GM04503 (cell line): Measurements from ENCODE around the gene CD300LB.
"Not testable (repeated sequence)": the region's sequence is repeated elsewhere in the genome, so short reads cannot be mapped to it uniquely, and the experiment has no call there.

Experiments
- DNase-seq: peaks from one replicate; pipeline ENCODE4 v3.0.0-alpha.2; 2012; ENCODE audit warnings: low read depth

CD300LB gene

DNA sequence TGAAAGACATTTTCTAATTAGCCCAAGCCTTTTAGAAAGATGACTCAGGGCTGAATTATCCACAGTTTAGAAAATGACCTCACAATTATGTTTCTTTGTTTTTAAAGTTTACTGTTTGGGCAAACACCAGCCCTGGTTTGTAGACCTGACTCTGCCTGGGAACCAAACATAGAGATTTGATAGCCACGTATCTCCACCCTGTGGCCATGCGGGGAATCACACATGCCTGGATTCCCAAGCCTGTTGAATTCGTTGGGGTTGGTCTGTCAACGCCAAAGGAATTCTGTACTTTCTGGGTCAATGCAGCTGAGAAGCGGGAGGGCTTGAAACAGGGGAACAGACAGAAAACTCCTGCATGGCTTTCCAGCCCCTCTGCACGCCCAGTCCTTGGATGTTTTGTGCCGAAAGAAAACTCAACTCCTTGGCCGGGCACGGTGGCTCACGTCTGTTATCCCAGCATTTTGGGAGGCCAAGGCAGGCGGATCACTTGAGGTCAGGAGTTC, 37.9 kb downstream of the CD300LB start:
- no peak for DNase-seq

- no peak for DNase-seq
Observed at GRCh38 chr17:74491626-74492025, 39.6 kb downstream of the CD300LB start.

DNA sequence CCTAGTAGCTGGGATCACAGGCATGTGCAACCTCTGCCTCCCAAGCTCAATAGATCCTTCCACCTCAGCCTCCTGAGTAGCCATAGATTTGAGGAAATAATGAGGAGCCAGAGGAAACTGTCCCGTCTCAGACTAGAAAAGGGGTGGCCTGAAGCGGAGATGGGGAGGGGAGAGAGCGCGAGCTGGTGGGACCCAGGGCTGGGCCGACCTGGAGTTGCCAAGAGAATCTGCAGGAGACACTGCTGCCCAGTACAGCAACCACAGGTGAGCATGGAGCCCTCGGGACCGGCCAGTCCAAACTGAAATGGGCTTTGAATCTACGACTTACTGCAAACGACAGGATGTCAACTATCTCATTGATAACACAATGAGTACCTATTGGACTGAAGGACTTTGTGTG, 40.6 kb downstream of the CD300LB start:
- DNase-seq, result no peak

DNA sequence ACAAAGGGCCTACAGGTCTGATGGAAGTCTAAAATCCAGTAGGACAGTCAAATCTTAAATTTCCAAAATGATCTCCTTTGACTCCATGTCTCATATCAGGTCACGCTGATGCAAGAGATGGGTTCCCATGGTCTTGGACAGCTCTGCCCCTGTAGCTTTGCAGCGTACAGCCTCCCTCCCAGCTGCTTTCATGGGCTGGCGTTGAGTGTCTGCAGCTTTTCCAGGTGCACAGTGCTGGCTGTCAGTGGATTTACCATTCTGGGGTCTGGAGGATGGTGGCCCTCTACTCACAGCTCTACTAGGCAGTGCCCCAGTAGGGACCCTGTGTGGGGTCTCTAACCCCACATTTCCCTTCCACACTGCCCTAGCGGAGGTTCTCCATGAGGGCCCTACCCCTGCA, 43.0 kb downstream of the CD300LB start:
- not testable (repeated sequence) for DNase-seq

DNA sequence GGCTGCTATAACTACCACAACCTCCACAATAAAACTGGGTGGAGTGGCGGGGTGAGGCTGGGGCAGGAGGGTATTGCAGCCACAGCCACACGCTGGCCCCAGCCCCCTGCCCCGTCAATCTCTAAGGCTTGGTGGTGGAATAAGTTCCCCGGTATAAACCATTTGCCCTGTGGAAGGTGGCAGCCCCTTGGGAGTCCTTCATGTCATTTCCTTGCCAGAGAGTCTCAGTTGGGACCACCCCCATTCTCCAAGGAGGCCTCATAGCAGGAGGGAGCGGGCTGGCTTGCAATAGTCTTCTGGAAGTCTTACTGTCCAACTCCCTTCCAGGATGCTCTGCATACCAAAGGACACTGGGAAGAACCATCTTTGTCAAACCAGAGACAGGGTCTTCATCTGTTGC, 45.4 kb downstream of the CD300LB start:
- DNase-seq, result no peak

DNA sequence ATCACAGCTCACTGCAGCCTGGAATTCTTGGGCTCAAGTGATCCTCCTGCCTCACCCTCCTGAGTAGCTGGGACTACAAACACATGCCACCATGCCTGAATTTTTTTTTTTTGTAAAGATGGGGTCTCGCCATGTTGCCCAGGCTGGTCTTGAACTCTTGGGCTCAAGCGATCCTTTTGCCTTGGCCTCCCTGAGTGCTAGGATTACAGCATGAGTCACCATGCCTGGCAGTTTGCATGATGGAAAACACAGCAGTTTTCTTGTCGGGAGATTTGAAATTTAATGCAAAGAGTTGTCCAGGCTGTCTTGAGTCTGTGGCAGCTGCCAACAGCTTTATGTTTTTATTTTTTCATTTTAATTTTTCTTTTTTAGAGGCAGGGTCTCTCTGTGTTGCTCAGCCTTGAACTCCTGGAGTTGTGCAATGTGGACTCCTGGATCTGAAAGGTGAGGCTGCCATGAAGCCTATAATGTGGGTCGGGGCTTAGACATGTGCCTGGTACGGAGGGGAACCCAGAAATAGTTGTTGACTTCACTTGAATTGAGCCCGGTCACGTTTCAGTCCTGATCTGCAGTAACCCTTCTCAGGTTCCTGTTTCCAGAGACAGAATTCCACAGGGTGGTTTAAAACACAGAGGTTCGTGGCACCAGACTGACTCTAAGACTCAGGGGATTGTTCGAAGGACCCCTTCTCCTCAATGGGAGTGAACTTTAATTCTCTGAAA, 46.1 kb downstream of the CD300LB start:
- DNase-seq, result no peak

- DNase-seq, result no peak
Observed at GRCh38 chr17:74484066-74484465, 47.2 kb downstream of the CD300LB start.

DNA sequence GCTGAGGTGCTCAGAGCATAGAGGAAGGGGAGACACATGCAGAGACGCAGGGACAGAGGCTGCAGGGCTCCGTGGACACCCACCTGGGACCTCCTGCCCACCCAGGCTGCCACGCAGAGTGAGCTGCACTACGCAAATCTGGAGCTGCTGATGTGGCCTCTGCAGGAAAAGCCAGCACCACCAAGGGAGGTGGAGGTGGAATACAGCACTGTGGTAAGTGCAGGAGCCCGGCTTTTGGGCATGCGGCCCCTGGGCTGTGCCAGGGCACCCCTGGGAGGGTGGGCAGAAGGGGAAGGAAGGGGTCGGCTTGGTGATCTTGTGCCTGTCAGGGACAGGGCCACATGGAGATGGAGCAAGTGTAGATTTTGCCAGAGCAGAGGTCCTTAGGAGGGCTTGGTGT, 49.7 kb downstream of the CD300LB start:
- DNase-seq, result no peak

- no peak for DNase-seq
Observed at GRCh38 chr17:74480290-74480689, 51.0 kb downstream of the CD300LB start.

DNA sequence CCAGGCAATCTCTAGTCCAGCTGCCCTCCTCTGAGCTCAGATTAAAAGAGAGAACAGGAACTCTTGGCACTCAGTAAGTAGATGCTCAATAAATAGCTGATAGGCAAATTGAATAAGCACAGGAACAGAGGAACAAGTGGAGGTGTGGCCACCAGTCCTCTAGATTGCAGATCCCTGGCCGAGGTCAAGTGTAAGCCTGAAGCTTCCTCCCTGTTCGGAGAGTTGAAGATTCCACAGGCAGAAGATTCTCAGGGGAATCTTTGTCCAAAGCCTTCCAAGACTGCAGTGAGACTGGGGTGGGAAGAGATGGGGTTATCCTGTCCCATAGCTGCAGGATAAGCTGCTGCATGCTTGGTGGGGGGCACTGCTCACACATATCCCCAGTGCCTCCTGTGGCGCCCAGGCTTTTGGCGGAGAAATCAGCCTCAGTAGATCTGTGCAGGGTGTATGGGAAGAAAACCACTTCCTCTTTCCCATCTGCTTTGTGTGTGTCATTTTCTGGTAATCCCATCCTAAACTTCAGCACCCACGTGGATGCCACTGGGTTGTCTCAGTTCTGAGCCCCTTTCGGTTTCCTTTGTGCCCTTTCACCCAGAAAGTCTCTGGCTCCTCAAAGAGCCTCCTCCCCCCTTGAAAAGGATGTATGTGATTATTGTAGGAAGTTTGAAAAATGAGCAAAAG, 52.7 kb downstream of the CD300LB start:
- no peak for DNase-seq

- DNase-seq, result no peak
Observed at GRCh38 chr17:74477411-74477810, 53.9 kb downstream of the CD300LB start.

GRCh38 chr17:74475189-74475588, 56.1 kb downstream of the CD300LB start:
- no peak for DNase-seq

DNA sequence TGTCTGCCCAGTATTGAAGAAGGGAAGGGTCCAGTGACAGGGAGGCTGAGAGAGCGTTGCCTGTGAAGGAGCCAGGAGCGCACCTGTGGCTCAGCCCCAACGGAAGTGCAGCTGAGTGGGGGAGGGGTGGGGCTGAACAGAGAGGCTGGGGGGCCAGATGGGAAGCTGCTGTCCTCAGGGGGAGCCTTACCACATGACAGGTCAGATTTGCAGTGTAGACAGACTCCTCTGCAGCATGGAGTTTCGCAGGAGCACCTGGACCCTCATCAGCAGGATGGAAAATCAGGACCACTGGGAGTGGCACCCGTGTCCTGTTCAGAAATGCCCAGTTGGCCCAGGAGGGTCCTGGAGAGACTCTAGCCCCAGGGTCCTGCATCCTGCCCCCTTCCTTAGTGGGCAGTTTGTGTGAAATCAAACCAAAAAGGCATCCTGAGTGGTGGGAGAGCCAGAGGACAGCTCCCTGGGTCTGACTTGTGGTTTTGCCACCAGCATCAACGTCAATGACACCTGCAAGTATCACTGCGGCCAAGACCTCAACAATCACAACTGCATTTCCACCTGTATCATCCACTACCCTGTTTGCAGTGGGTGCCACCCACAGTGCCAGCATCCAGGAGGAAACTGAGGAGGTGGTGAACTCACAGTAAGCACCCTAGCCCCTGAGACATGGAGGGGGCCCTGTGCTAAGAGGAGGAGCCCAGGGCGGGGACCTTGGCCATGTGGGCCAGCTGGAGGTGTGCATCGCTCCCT, 57.1 kb downstream of the CD300LB start:
- DNase-seq, result no peak

DNA sequence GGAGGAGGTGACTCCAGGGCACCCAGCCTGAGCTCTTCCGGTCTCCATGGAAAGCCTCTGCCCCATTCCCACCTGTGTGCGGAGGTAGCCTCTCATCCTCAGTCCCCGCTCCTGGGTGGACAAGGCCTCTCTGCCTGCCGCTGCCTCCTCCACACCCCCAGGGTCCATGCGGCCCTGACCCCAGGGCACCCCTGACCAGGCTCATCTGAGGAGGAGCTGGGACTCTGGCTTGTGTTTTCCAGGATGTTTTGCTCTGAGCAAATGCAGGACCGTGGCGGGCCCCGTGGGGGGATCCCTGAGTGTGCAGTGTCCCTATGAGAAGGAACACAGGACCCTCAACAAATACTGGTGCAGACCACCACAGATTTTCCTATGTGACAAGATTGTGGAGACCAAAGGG, 58.0 kb downstream of the CD300LB start:
- no peak for DNase-seq

- DNase-seq, result no peak
Observed at GRCh38 chr17:74472890-74473289, 58.4 kb downstream of the CD300LB start.

DNA sequence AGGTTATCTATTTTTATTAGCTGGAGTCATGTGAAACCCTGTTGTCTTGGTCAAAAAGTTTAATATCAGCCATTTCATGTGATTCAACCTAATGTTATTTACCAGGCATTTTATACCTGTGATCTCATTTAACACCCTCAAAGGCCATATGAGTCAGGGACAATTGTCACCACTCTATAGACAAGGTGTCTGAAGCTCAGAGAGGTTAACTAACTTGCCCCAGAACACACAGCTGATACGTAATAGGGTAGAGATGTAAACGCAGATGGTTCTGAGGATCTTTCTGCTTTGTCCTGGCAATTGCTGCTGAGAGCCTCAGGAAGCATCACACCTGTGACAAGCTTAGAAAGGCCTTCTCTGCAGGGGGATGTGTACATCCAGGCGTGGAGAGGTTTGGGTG, 59.9 kb downstream of the CD300LB start:
- no peak for DNase-seq
